Fibroblast of the aortic adventitia (primary cell): Measurements from ENCODE around the gene CIDEA. TPM values are rescaled to one million over a fixed set of nuclear protein-coding genes. Genes with fewer than 3 reads are reported as not detected.

ENCODE experiments used
- DNase-seq: peaks from one replicate; pipeline ENCODE4 v3.0.0-alpha.2; 2010; ENCODE audit warnings: low read depth
- H3K4me3 ChIP-seq: 2 replicates; pipeline ENCODE4 v1.5.1; 2011; ENCODE audit warnings: low read depth, mild to moderate bottlenecking, control low read depth, low read length, moderate library complexity
- total RNA-seq: library from RNA; depleted of rRNA; stranded (reverse); fragments of >200 nt; gene quantifications from 2 replicates; pipeline ENCODE4 v1.2.3, GENCODE V29; 2012; ENCODE audit warnings: low replicate concordance
- TF ChIP-seq, protein P1 (sequence below): IDR thresholded peaks from 2 replicates; pipeline ENCODE4 v1.5.1; 2011; ENCODE audit warnings: mild to moderate bottlenecking, low read length, control low read depth, inconsistent platforms; ENCODE audit not compliant: insufficient read depth

The CIDEA gene
- total RNA-seq, 1 donor = not detected

GRCh38 chr18:12255626-12256026 is 1.5 kb downstream of the CIDEA start:
- TF ChIP-seq, protein P1, sequence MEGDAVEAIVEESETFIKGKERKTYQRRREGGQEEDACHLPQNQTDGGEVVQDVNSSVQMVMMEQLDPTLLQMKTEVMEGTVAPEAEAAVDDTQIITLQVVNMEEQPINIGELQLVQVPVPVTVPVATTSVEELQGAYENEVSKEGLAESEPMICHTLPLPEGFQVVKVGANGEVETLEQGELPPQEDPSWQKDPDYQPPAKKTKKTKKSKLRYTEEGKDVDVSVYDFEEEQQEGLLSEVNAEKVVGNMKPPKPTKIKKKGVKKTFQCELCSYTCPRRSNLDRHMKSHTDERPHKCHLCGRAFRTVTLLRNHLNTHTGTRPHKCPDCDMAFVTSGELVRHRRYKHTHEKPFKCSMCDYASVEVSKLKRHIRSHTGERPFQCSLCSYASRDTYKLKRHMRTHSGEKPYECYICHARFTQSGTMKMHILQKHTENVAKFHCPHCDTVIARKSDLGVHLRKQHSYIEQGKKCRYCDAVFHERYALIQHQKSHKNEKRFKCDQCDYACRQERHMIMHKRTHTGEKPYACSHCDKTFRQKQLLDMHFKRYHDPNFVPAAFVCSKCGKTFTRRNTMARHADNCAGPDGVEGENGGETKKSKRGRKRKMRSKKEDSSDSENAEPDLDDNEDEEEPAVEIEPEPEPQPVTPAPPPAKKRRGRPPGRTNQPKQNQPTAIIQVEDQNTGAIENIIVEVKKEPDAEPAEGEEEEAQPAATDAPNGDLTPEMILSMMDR = no peak
- no peak for DNase-seq
- H3K4me3 ChIP-seq = no peak overlapping the region

DNA sequence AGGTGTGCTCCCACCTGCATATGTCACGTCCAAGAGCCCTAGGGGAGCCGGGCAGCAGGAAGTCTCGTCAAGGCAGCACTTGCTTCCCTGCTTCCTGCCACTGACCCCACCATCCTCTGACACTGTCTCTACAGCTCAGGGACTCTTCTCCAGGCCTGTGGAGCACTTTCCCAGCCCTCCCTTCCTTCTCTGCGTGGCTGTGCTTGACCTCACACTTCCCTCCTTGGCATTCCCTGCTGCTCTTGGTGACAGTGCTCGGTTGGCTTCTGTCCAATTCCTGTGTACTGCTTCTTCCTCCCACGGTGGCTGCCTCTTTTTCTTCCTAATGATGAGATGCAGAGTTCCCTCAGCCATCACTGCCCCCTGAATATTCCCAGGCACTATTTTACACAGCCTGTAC is 2.8 kb downstream of the CIDEA start:
- H3K4me3 ChIP-seq = no peak overlapping the region
- DNase-seq = no peak
- TF ChIP-seq, protein P1 = no peak

DNA sequence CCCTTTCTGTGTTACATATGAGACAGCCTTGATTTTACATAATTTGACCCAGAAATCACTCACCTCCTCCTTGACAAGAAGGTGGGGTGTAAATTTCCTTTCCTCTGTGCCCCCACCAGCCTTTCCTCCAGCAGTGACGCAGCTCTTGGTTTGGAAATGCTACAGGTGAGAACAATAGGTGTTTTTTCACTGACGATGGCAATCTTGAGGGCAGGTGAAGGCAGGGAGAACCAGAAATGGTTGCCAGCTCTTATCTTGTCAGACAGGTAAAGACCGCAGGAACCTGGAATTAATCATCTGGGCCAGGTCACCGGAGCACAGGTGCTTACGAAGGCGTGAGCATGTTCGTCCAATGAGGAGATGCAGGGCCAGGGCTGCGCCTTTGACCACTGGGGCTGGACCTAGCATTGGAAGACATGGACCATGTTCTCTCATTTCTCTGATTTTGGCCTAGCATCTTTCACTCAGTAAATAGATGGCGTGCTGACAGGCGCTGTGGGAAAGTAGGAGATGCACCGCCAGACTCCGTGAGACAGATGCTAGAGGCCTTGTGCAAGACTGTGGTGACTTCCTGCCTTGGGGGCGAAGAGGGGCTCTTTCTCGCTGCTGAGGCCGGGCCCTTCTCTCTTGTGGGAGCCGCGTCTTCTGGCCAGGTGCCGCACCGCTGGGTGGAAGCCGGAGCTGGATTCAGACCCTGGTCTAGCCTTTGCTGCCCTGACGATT is 4.0 kb downstream of the CIDEA start:
- TF ChIP-seq, protein P1 = no peak
- DNase-seq = no peak
- H3K4me3 ChIP-seq = no peak overlapping the region

- TF ChIP-seq, protein P1 = no peak
- DNase-seq = no peak
These were observed 4.9 kb downstream of the CIDEA start for GRCh38 chr18:12258719-12259705.

DNA sequence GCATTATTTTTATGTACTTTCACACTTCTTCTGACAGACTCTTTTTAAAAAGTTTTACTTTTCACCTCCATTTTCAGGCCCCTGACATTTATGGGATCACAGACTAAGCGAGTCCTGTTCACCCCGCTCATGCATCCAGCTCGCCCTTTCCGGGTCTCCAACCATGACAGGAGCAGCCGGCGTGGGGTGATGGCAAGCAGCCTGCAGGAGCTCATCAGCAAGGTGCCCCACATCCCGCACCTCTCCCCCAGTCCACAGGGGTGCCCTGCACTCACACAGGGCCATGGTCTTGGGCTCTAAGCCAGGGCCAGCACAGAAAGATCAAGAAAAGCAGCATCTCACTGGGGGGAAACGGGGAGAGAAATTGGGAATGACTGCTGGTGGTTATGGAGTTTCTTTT is 8.6 kb downstream of the CIDEA start:
- TF ChIP-seq, protein P1 = no peak
- DNase-seq = no peak
- no peak overlapping the region for H3K4me3 ChIP-seq

More at GRCh38 chr18:12258719-12259705, 4.9 kb downstream of the CIDEA start:
- H3K4me3 ChIP-seq = no peak overlapping the region

- H3K4me3 ChIP-seq = no peak overlapping the region
These were observed 10.7 kb downstream of the CIDEA start for GRCh38 chr18:12264864-12265263.

More at GRCh38 chr18:12264864-12265263, 10.7 kb downstream of the CIDEA start:
- TF ChIP-seq, protein P1 = no peak
- no peak for DNase-seq
